PFSK-1 (cell line): ENCODE measurements around the gene GADD45GIP1.

ENCODE experiments used
- POLR2AphosphoS5 ChIP-seq: IDR thresholded peaks from 2 replicates; pipeline ENCODE4 v1.6.1; 2012; ENCODE audit warnings: low read depth, mild to moderate bottlenecking, control low read depth, low read length, moderate library complexity
- REST ChIP-seq, 2 experiments: IDR thresholded peaks; 2 replicates each; pipeline versions ENCODE4 v1.6.1 to v1.8.0; 2011 to 2012; ENCODE audit warnings: low read depth in 2 of 2, low read length in 2 of 2, control low read depth in 1 of 2, inconsistent platforms in 1 of 2, mild to moderate bottlenecking in 1 of 2, moderate library complexity in 1 of 2; ENCODE audit not compliant: insufficient read depth in 1 of 2
- SIN3A ChIP-seq: IDR thresholded peaks from 2 replicates; pipeline ENCODE4 v1.6.1; 2012; ENCODE audit warnings: mild to moderate bottlenecking, low read length, moderate library complexity, borderline replicate concordance; ENCODE audit not compliant: insufficient read depth
- TAF1 ChIP-seq: IDR thresholded peaks from 2 replicates; pipeline ENCODE4 v1.6.1; 2012; ENCODE audit warnings: low read length, control low read depth, borderline replicate concordance; ENCODE audit not compliant: insufficient read depth

- no peak for TF ChIP-seq REST (IDR thresholded peaks at IDR 0.05; ENCODE audit: insufficient read depth in 1 of 2, low read depth in 2 of 2, low read length in 2 of 2)
- no peak for TF ChIP-seq POLR2AphosphoS5
- TF ChIP-seq SIN3A: no peak
- TF ChIP-seq TAF1: no peak
These were observed 7.4 kb downstream of the GADD45GIP1 start for GRCh38 chr19:12949363-12950283.
